GM23248 (cell line): Measurements from ENCODE around the gene TENM3.

Experiments used
- EZH2 ChIP-seq: fragments of 200-600 bp; sonication (generic); IDR thresholded peaks from 2 replicates; pipeline ENCODE4 v1.6.1; 2018; ENCODE audit warnings: antibody characterized with exemption, mild to moderate bottlenecking; ENCODE audit not compliant: insufficient read depth, poor library complexity, severe bottlenecking
- EZH2phosphoT487 ChIP-seq: fragments of 200-600 bp; sonication (generic); IDR thresholded peaks from 2 replicates; pipeline ENCODE4 v1.6.1; 2018; ENCODE audit warnings: antibody characterized with exemption, moderate library complexity, mild to moderate bottlenecking, low read depth; ENCODE audit not compliant: insufficient read depth

GRCh38 chr4:182257016-182257415, 13.8 kb downstream of the TENM3 start:
- no peak for TF ChIP-seq EZH2
- no peak for TF ChIP-seq EZH2phosphoT487
